ENCODE results near the gene RBMX2. TPM values are rescaled to one million over a fixed set of nuclear protein-coding genes. Genes with fewer than 3 reads are reported as not detected.
"Not testable (repeated sequence)": the region's sequence is repeated elsewhere in the genome, so short reads cannot be mapped to it uniquely, and the experiment has no call there.

Gene RBMX2
- 39.9 TPM for polyA plus RNA-seq (2013, experiment 1 of 2)
- 37.8 TPM for polyA plus RNA-seq (2013, experiment 2 of 2)

GRCh38 chrX:130401415-130402207, at the start of gene RBMX2:
Gene RBMX2 (plus strand): TSS chrX:130401987. CDS start chrX:130402033, 46 bp downstream.
- no peak within 1 kb of the TSS for H2BK12ac ChIP-seq (ENCODE audit: low read length in 2 of 2)
- peaks cover 9 to 16% of the 10 kb centered on the region in 2 experiments for H3K36me3 ChIP-seq (ENCODE audit: control insufficient read depth in 1 of 2, insufficient read depth in 2 of 2, low read depth in 1 of 2, low read length in 2 of 2)
- DNase-seq = peak; percentile 75
- WGBS = 1% methylated on average over 29 of the region's 47 CpGs
- H2AK5ac ChIP-seq (ENCODE audit: low read length, severe bottlenecking) = no peak within 1 kb of the TSS
- H3K23ac ChIP-seq (ENCODE audit: low read length in 2 of 2) = no peak within 1 kb of the TSS
- H3K4me1 ChIP-seq (ENCODE audit: control insufficient read depth, insufficient read depth, low read depth, low read length) = no peaks in the 10 kb centered on the region
- H2BK5ac ChIP-seq (ENCODE audit: low read depth, low read length, poor library complexity, severe bottlenecking) = no peak within 1 kb of the TSS
- peak within 1 kb of the TSS; percentile 72 for H3K4me2 ChIP-seq (ENCODE audit: low read length, poor library complexity, severe bottlenecking)
- peak within 1 kb of the TSS; percentile 74 to 80 for H3K4me3 ChIP-seq (ENCODE audit: insufficient read depth in 1 of 2, low read depth in 1 of 2, low read length in 2 of 2)
- peak within 1 kb of the TSS in 1 of 2 experiments; percentile 48 for H3K14ac ChIP-seq (ENCODE audit: low read length in 2 of 2)
- peak within 1 kb of the TSS; percentile 84 for H3K9ac ChIP-seq (ENCODE audit: low read length)
- no peak within 1 kb of the TSS for H2BK120ac ChIP-seq (ENCODE audit: low read depth, low read length)
- peaks cover 0 to 21% of the 10 kb centered on the region in 2 experiments for H3K27me3 ChIP-seq (ENCODE audit: control insufficient read depth in 1 of 2, insufficient read depth in 1 of 2, low read length in 2 of 2)
- peak within 1 kb of the TSS; percentile 77 for H2AFZ ChIP-seq (ENCODE audit: low read depth, low read length)
- no peak within 1 kb of the TSS for H3K4ac ChIP-seq (ENCODE audit: low read depth in 1 of 2, low read length in 2 of 2)
- peak within 1 kb of the TSS; percentile 69 for H3K27ac ChIP-seq (ENCODE audit: low read length, poor library complexity, severe bottlenecking)
- H3K79me1 ChIP-seq (replicated peaks; ENCODE audit: low read length, poor library complexity, severe bottlenecking) = peaks cover 2% of the 10 kb centered on the region
- H3K9me3 ChIP-seq (ENCODE audit: control insufficient read depth, low read length) = no peaks in the 10 kb centered on the region
- H4K8ac ChIP-seq (ENCODE audit: low read length) = peak within 1 kb of the TSS; percentile 54
- H4K91ac ChIP-seq (ENCODE audit: low read length) = no peak within 1 kb of the TSS
- no peak within 1 kb of the TSS for H2BK15ac ChIP-seq (ENCODE audit: low read depth, poor library complexity, severe bottlenecking)
- H3K18ac ChIP-seq (ENCODE audit: low read depth in 1 of 2, low read length in 2 of 2) = peak within 1 kb of the TSS in 1 of 2 experiments; percentile 62

- not testable (repeated sequence) for H2BK12ac ChIP-seq (ENCODE audit: low read length in 2 of 2); H3K9ac ChIP-seq (ENCODE audit: low read length); H3K4me2 ChIP-seq (ENCODE audit: low read length, poor library complexity, severe bottlenecking); H2AFZ ChIP-seq (ENCODE audit: low read depth, low read length); H3K4me3 ChIP-seq (ENCODE audit: insufficient read depth in 1 of 2, low read depth in 1 of 2, low read length in 2 of 2); H3K18ac ChIP-seq (ENCODE audit: low read depth in 1 of 2, low read length in 2 of 2); H2AK5ac ChIP-seq (ENCODE audit: low read length, severe bottlenecking); H4K8ac ChIP-seq (ENCODE audit: low read length); H3K9me3 ChIP-seq (ENCODE audit: control insufficient read depth, low read length); H3K79me1 ChIP-seq (replicated peaks; ENCODE audit: low read length, poor library complexity, severe bottlenecking); H3K27ac ChIP-seq (ENCODE audit: low read length, poor library complexity, severe bottlenecking); H2BK120ac ChIP-seq (ENCODE audit: low read depth, low read length); H2BK15ac ChIP-seq (ENCODE audit: low read depth, poor library complexity, severe bottlenecking); H4K91ac ChIP-seq (ENCODE audit: low read length); H2BK5ac ChIP-seq (ENCODE audit: low read depth, low read length, poor library complexity, severe bottlenecking); H3K23ac ChIP-seq (ENCODE audit: low read length in 2 of 2); H3K4me1 ChIP-seq (ENCODE audit: control insufficient read depth, insufficient read depth, low read depth, low read length); H3K4ac ChIP-seq (ENCODE audit: low read depth in 1 of 2, low read length in 2 of 2); H3K14ac ChIP-seq (ENCODE audit: low read length in 2 of 2); H3K27me3 ChIP-seq (ENCODE audit: control insufficient read depth in 1 of 2, insufficient read depth in 1 of 2, low read length in 2 of 2); DNase-seq
- peaks cover 0 to 19% of the 10 kb centered on the region in 2 experiments for H3K36me3 ChIP-seq (ENCODE audit: control insufficient read depth in 1 of 2, insufficient read depth in 2 of 2, low read depth in 1 of 2, low read length in 2 of 2)
- 89% methylated on average over 1 of the region's 1 CpG for WGBS
Observed at GRCh38 chrX:130352050-130352449, 49.7 kb upstream of the RBMX2 start.

GRCh38 chrX:130376077-130376476, 25.7 kb upstream of the RBMX2 start:
- Histone ChIP-seq H2BK120ac (ENCODE audit: low read depth, low read length) (no peak overlapping the region), H3K4me1 (ENCODE audit: control insufficient read depth, insufficient read depth, low read depth, low read length) (no peaks in the 10 kb centered on the region), H4K8ac (ENCODE audit: low read length) (no peak overlapping the region), H4K91ac (ENCODE audit: low read length) (no peak overlapping the region), H2AK5ac (ENCODE audit: low read length, severe bottlenecking) (no peak overlapping the region), H3K9me3 (ENCODE audit: control insufficient read depth, low read length) (no peaks in the 10 kb centered on the region), H3K23ac (ENCODE audit: low read length in 2 of 2) (no peak overlapping the region), H3K18ac (ENCODE audit: low read depth in 1 of 2, low read length in 2 of 2) (no peak overlapping the region), H2BK12ac (ENCODE audit: low read length in 2 of 2) (no peak overlapping the region), H2AFZ (ENCODE audit: low read depth, low read length) (no peak overlapping the region), H3K79me1 (replicated peaks; ENCODE audit: low read length, poor library complexity, severe bottlenecking) (no peaks in the 10 kb centered on the region), H3K36me3 (ENCODE audit: control insufficient read depth in 1 of 2, insufficient read depth in 2 of 2, low read depth in 1 of 2, low read length in 2 of 2) (peaks cover 0 to 3% of the 10 kb centered on the region in 2 experiments), H3K27me3 (ENCODE audit: control insufficient read depth in 1 of 2, insufficient read depth in 1 of 2, low read length in 2 of 2) (peaks cover 0 to 3% of the 10 kb centered on the region in 2 experiments), H3K9ac (ENCODE audit: low read length) (no peak overlapping the region), H2BK15ac (ENCODE audit: low read depth, poor library complexity, severe bottlenecking) (no peak overlapping the region), H3K4me3 (ENCODE audit: insufficient read depth in 1 of 2, low read depth in 1 of 2, low read length in 2 of 2) (no peak overlapping the region), H2BK5ac (ENCODE audit: low read depth, low read length, poor library complexity, severe bottlenecking) (no peak overlapping the region), H3K14ac (ENCODE audit: low read length in 2 of 2) (no peak overlapping the region), H3K4me2 (ENCODE audit: low read length, poor library complexity, severe bottlenecking) (no peak overlapping the region), H3K27ac (ENCODE audit: low read length, poor library complexity, severe bottlenecking) (no peak overlapping the region), H3K4ac (ENCODE audit: low read depth in 1 of 2, low read length in 2 of 2) (no peak overlapping the region)
- DNase-seq = no peak

GRCh38 chrX:130378024-130378669, 23.6 kb upstream of the RBMX2 start:
- no peak overlapping the region for H3K4ac ChIP-seq (ENCODE audit: low read depth in 1 of 2, low read length in 2 of 2)
- no peak overlapping the region for H3K23ac ChIP-seq (ENCODE audit: low read length in 2 of 2)
- no peak overlapping the region for H2BK120ac ChIP-seq (ENCODE audit: low read depth, low read length)
- H2BK5ac ChIP-seq (ENCODE audit: low read depth, low read length, poor library complexity, severe bottlenecking) = no peak overlapping the region
- H3K27ac ChIP-seq (ENCODE audit: low read length, poor library complexity, severe bottlenecking) = no peak overlapping the region
- H3K4me1 ChIP-seq (ENCODE audit: control insufficient read depth, insufficient read depth, low read depth, low read length) = no peaks in the 10 kb centered on the region
- H3K4me2 ChIP-seq (ENCODE audit: low read length, poor library complexity, severe bottlenecking) = no peak overlapping the region
- H3K14ac ChIP-seq (ENCODE audit: low read length in 2 of 2) = no peak overlapping the region
- H3K27me3 ChIP-seq (ENCODE audit: control insufficient read depth in 1 of 2, insufficient read depth in 1 of 2, low read length in 2 of 2) = peaks cover 2 to 13% of the 10 kb centered on the region in 2 experiments
- H3K79me1 ChIP-seq (replicated peaks; ENCODE audit: low read length, poor library complexity, severe bottlenecking) = no peaks in the 10 kb centered on the region
- H2BK15ac ChIP-seq (ENCODE audit: low read depth, poor library complexity, severe bottlenecking) = no peak overlapping the region
- H3K9me3 ChIP-seq (ENCODE audit: control insufficient read depth, low read length) = no peaks in the 10 kb centered on the region
- no peak overlapping the region for H2AK5ac ChIP-seq (ENCODE audit: low read length, severe bottlenecking)
- H3K9ac ChIP-seq (ENCODE audit: low read length) = no peak overlapping the region
- no peak overlapping the region for H4K8ac ChIP-seq (ENCODE audit: low read length)
- H2BK12ac ChIP-seq (ENCODE audit: low read length in 2 of 2) = no peak overlapping the region
- H2AFZ ChIP-seq (ENCODE audit: low read depth, low read length) = no peak overlapping the region
- WGBS = 67% methylated on average over 5 of the region's 5 CpGs
- H4K91ac ChIP-seq (ENCODE audit: low read length) = no peak overlapping the region
- H3K36me3 ChIP-seq (ENCODE audit: control insufficient read depth in 1 of 2, insufficient read depth in 2 of 2, low read depth in 1 of 2, low read length in 2 of 2) = peaks cover 0 to 3% of the 10 kb centered on the region in 2 experiments
- DNase-seq = no peak
- H3K4me3 ChIP-seq (ENCODE audit: insufficient read depth in 1 of 2, low read depth in 1 of 2, low read length in 2 of 2) = no peak overlapping the region
- H3K18ac ChIP-seq (ENCODE audit: low read depth in 1 of 2, low read length in 2 of 2) = no peak overlapping the region

All from mesenchymal stem cell (in vitro differentiated cells and primary cell).